ENCODE measurements around the gene FUS. TPM values are rescaled to one million over a fixed set of nuclear protein-coding genes. Genes with fewer than 3 reads are reported as not detected.
"Not testable (repeated sequence)": the region's sequence is repeated elsewhere in the genome, so short reads cannot be mapped to it uniquely, and the experiment has no call there.

The FUS gene
- total RNA-seq, 2 experiments from 2014 or later = 459 to 489 TPM

GRCh38 chr16:31147574-31147973 is 32.4 kb upstream of the FUS start:
- Mint-ChIP-seq H3K4me1 (ENCODE audit: low read depth) (peaks cover 7% of the 10 kb centered on the region), H3K27ac (no peak overlapping the region), H3K27me3 (peaks cover 4% of the 10 kb centered on the region), H3K4me3 (no peak overlapping the region), H3K9me3 (no peaks in the 10 kb centered on the region), H3K36me3 (no peaks in the 10 kb centered on the region)
- intact Hi-C loops (cut with micrococcal nuclease) = no loop called here
- DNase-seq = no peak
- ChIA-PET CTCF (interaction anchor here (1.0 kb wide), 1 partner anchor 27 kb away, joined by 4 read pairs; no protein-coding TSS in a partner anchor), POLR2A (no interaction called here)

GRCh38 chr16:31148281-31148728 is 31.6 kb upstream of the FUS start:
- intact Hi-C loops (cut with micrococcal nuclease) = no loop called here
- no peak for DNase-seq
- H3K36me3 Mint-ChIP-seq = no peaks in the 10 kb centered on the region
- H3K27ac Mint-ChIP-seq = no peak overlapping the region
- no peaks in the 10 kb centered on the region for H3K9me3 Mint-ChIP-seq
- H3K4me3 Mint-ChIP-seq = no peak overlapping the region
- ChIA-PET CTCF (interaction anchor here (1.0 kb wide), 1 partner anchor 28 kb away, joined by 4 read pairs; no protein-coding TSS in a partner anchor), POLR2A (no interaction called here)
- H3K27me3 Mint-ChIP-seq = peaks cover 4% of the 10 kb centered on the region
- H3K4me1 Mint-ChIP-seq (ENCODE audit: low read depth) = peaks cover 6% of the 10 kb centered on the region

- CTCF ChIA-PET = no interaction called here
- no peak overlapping the region for H3K27ac Mint-ChIP-seq
These were observed 31.0 kb upstream of the FUS start for GRCh38 chr16:31148896-31149295.

GRCh38 chr16:31149332-31149731 is 30.6 kb upstream of the FUS start:
- Mint-ChIP-seq H3K27me3 (peaks cover 4% of the 10 kb centered on the region), H3K36me3 (no peaks in the 10 kb centered on the region), H3K4me1 (ENCODE audit: low read depth) (no peaks in the 10 kb centered on the region), H3K9me3 (no peaks in the 10 kb centered on the region), H3K27ac (no peak overlapping the region), H3K4me3 (no peak overlapping the region)
- intact Hi-C loops (cut with micrococcal nuclease) = no loop called here
- DNase-seq = no peak
- CTCF ChIA-PET = no interaction called here
- POLR2A ChIA-PET = no interaction called here

More at GRCh38 chr16:31148896-31149295, 31.0 kb upstream of the FUS start:
- Mint-ChIP-seq H3K4me3 (no peak overlapping the region), H3K4me1 (ENCODE audit: low read depth) (no peaks in the 10 kb centered on the region), H3K36me3 (no peaks in the 10 kb centered on the region), H3K27me3 (peaks cover 4% of the 10 kb centered on the region), H3K9me3 (no peaks in the 10 kb centered on the region)
- POLR2A ChIA-PET = no interaction called here
- intact Hi-C loops (cut with micrococcal nuclease) = no loop called here
- no peak for DNase-seq

GRCh38 chr16:31149894-31150890 is 29.7 kb upstream of the FUS start, which contains the start of gene PRSS36:
Gene PRSS36 (minus strand): TSS chr16:31150066. CDS start chr16:31150035, 31 bp downstream.
- CTCF ChIA-PET = interaction anchor here (1.9 kb wide), 1 partner anchor 8 kb away, joined by 8 read pairs; no protein-coding TSS in a partner anchor
- Mint-ChIP-seq H3K4me3 (no peak within 1 kb of the TSS), H3K27me3 (peaks cover 4% of the 10 kb centered on the region), H3K4me1 (ENCODE audit: low read depth) (no peaks in the 10 kb centered on the region), H3K36me3 (no peaks in the 10 kb centered on the region), H3K9me3 (no peaks in the 10 kb centered on the region), H3K27ac (no peak within 1 kb of the TSS)
- intact Hi-C loops (cut with micrococcal nuclease) = no loop called here
- POLR2A ChIA-PET = no interaction called here
- no peak for DNase-seq

GRCh38 chr16:31150976-31151375 is 29.0 kb upstream of the FUS start:
- H3K9me3 Mint-ChIP-seq; intact Hi-C loops (cut with micrococcal nuclease); POLR2A ChIA-PET; H3K36me3 Mint-ChIP-seq; DNase-seq; H3K4me3 Mint-ChIP-seq; H3K27me3 Mint-ChIP-seq; H3K27ac Mint-ChIP-seq; H3K4me1 Mint-ChIP-seq (ENCODE audit: low read depth): not testable (repeated sequence)
- CTCF ChIA-PET = interaction anchor here (1.9 kb wide), 1 partner anchor 9 kb away, joined by 8 read pairs; no protein-coding TSS in a partner anchor

GRCh38 chr16:31157136-31157535 is 22.8 kb upstream of the FUS start:
- no peaks in the 10 kb centered on the region for H3K36me3 Mint-ChIP-seq
- H3K9me3 Mint-ChIP-seq = no peaks in the 10 kb centered on the region
- H3K27me3 Mint-ChIP-seq = peaks cover 4% of the 10 kb centered on the region
- intact Hi-C loops (cut with micrococcal nuclease) = no loop called here
- no peak overlapping the region for H3K4me3 Mint-ChIP-seq
- H3K4me1 Mint-ChIP-seq (ENCODE audit: low read depth) = peaks cover 8% of the 10 kb centered on the region
- no peak for DNase-seq
- no peak overlapping the region for H3K27ac Mint-ChIP-seq
- CTCF ChIA-PET = interaction anchor here (1.3 to 3.0 kb wide), 3 partner anchors 8 to 203 kb away, joined by 3 to 17 read pairs (median 3); no protein-coding TSS in a partner anchor
- POLR2A ChIA-PET = interaction anchor here (0.5 kb wide), 1 partner anchor 15 kb away, joined by 3 read pairs; no protein-coding TSS in a partner anchor

- CTCF ChIA-PET = interaction anchor here (1.0 to 1.9 kb wide), 2 partner anchors 9 to 25 kb away, joined by 4 to 10 read pairs; no protein-coding TSS in a partner anchor
- POLR2A ChIA-PET = interaction anchor here (0.7 kb wide), 1 partner anchor 26 kb away, joined by 3 read pairs; no protein-coding TSS in a partner anchor
- H3K4me1 Mint-ChIP-seq (ENCODE audit: low read depth) = no peaks in the 10 kb centered on the region
- no peaks in the 10 kb centered on the region for H3K9me3 Mint-ChIP-seq
- no peak for DNase-seq
- no peak overlapping the region for H3K27ac Mint-ChIP-seq
- H3K4me3 Mint-ChIP-seq = no peak overlapping the region
- H3K36me3 Mint-ChIP-seq = no peaks in the 10 kb centered on the region
- intact Hi-C loops (cut with micrococcal nuclease) = no loop called here
- H3K27me3 Mint-ChIP-seq = no peaks in the 10 kb centered on the region
These were observed 12.6 kb upstream of the FUS start for GRCh38 chr16:31167315-31167714.

GRCh38 chr16:31168848-31169247 is 11.1 kb upstream of the FUS start:
- Mint-ChIP-seq H3K4me3 (no peak overlapping the region), H3K36me3 (no peaks in the 10 kb centered on the region), H3K27me3 (no peaks in the 10 kb centered on the region), H3K9me3 (no peaks in the 10 kb centered on the region), H3K4me1 (ENCODE audit: low read depth) (no peaks in the 10 kb centered on the region), H3K27ac (no peak overlapping the region)
- ChIA-PET POLR2A (no interaction called here), CTCF (interaction anchor here (1.9 kb wide), 1 partner anchor 27 kb away, joined by 10 read pairs; no protein-coding TSS in a partner anchor)
- DNase-seq = no peak
- intact Hi-C loops (cut with micrococcal nuclease) = no loop called here

GRCh38 chr16:31170048-31170447 is 9.9 kb upstream of the FUS start:
- H3K27me3 Mint-ChIP-seq; intact Hi-C loops (cut with micrococcal nuclease); H3K4me1 Mint-ChIP-seq (ENCODE audit: low read depth); CTCF ChIA-PET; DNase-seq; H3K9me3 Mint-ChIP-seq; H3K27ac Mint-ChIP-seq; H3K4me3 Mint-ChIP-seq; POLR2A ChIA-PET; H3K36me3 Mint-ChIP-seq: not testable (repeated sequence)

GRCh38 chr16:31177136-31177535 is 2.8 kb upstream of the FUS start:
- peak; percentile 81 for DNase-seq
- H3K4me1 Mint-ChIP-seq (ENCODE audit: low read depth) = peaks cover 20% of the 10 kb centered on the region
- ChIA-PET CTCF (interaction anchor here (1.1 to 3.0 kb wide), 3 partner anchors 32 to 363 kb away, joined by 4 to 18 read pairs (median 5); no protein-coding TSS in a partner anchor), POLR2A (interaction anchor here (1.1 to 4.1 kb wide), 3 partner anchors 12 to 25 kb away, joined by 3 to 15 read pairs (median 5); partner anchors contain the start of gene PYCARD)
- intact Hi-C loops (cut with micrococcal nuclease) = loop anchor here (1.0 to 5.0 kb wide), 3 partner anchors 18 to 700 kb away; no protein-coding TSS in a partner anchor
- H3K27ac Mint-ChIP-seq = peak overlapping the region; percentile 7
- peaks cover 20% of the 10 kb centered on the region for H3K36me3 Mint-ChIP-seq
- H3K9me3 Mint-ChIP-seq = no peaks in the 10 kb centered on the region
- H3K4me3 Mint-ChIP-seq = peak overlapping the region; percentile 38
- H3K27me3 Mint-ChIP-seq = peaks cover 4% of the 10 kb centered on the region

All from activated CD4-positive, alpha-beta memory T cell treated with anti-CD3 and anti-CD28 coated beads for 36 hours (primary cell).